Ectodermal cell (in vitro differentiated cells): Measurements from ENCODE around the gene SVIL.

Experiments
- H3K27ac ChIP-seq: 2 replicates; pipeline ENCODE4 v1.7.0; 2013; ENCODE audit warnings: mild to moderate bottlenecking, low read depth, low read length; ENCODE audit not compliant: insufficient read depth, poor library complexity, severe bottlenecking
- H3K27me3 ChIP-seq: 2 replicates; pipeline ENCODE4 v1.7.0; 2013; ENCODE audit warnings: mild to moderate bottlenecking, low read length; ENCODE audit not compliant: insufficient read depth, control insufficient read depth, poor library complexity, severe bottlenecking
- H3K36me3 ChIP-seq: one replicate; pipeline ENCODE4 v1.7.0; 2013; ENCODE audit warnings: low read length; ENCODE audit not compliant: control insufficient read depth, insufficient read depth
- H3K4me1 ChIP-seq: one replicate; pipeline ENCODE4 v1.7.0; 2013; ENCODE audit warnings: low read length; ENCODE audit not compliant: control insufficient read depth, insufficient read depth
- H3K4me3 ChIP-seq: 2 replicates; pipeline ENCODE4 v1.7.0; 2013; ENCODE audit warnings: low read depth, low read length, control low read depth; ENCODE audit not compliant: insufficient read depth
- H3K9me3 ChIP-seq: 2 replicates; pipeline ENCODE4 v1.7.0; 2013; ENCODE audit warnings: mild to moderate bottlenecking, low read length, moderate library complexity; ENCODE audit not compliant: control insufficient read depth
- WGBS, 2 experiments: methylation state at CpG; one replicate each; pipeline ENCODE4 v1.1.7; 2013; ENCODE audit warnings: missing lambda C conversion rate in 2 of 2; 5-methylcytosine and 5-hydroxymethylcytosine counted together

Gene SVIL

DNA sequence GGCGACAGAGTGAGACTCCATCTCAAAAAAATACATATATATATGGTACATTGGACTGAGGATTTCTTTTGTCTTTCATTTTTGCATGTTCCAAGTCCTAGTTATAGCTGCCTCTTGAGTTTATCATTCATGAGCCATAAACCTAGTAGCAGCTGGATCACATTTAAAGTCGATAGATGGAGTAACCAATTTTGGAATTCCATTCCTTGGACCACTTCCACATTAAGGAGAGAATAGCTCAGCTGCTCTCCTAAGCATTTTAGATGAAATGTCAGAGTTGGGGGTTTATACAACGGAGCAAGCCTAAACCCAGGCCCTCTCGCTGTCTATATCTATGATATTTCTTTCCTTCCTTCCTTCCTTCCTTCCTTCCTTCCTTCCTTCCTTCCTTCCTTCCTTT, 204.7 kb downstream of the SVIL start:
- Histone ChIP-seq H3K9me3 (no peaks in the 10 kb centered on the region), H3K27ac (no peak overlapping the region), H3K36me3 (no peaks in the 10 kb centered on the region), H3K4me3 (no peak overlapping the region), H3K27me3 (no peaks in the 10 kb centered on the region), H3K4me1 (no peaks in the 10 kb centered on the region)
- WGBS, 2 experiments, result 91 to 100% methylated on average over 1 to 3 of the region's 4 CpGs

- Histone ChIP-seq H3K4me1 (no peaks in the 10 kb centered on the region), H3K27ac (no peak overlapping the region), H3K27me3 (no peaks in the 10 kb centered on the region), H3K36me3 (peaks cover 3% of the 10 kb centered on the region), H3K4me3 (no peak overlapping the region), H3K9me3 (no peaks in the 10 kb centered on the region)
- 92 to 93% methylated on average over 8 of the region's 8 CpGs for WGBS, 2 experiments
These were observed 206.3 kb downstream of the SVIL start for GRCh38 chr10:29428486-29428885.

DNA sequence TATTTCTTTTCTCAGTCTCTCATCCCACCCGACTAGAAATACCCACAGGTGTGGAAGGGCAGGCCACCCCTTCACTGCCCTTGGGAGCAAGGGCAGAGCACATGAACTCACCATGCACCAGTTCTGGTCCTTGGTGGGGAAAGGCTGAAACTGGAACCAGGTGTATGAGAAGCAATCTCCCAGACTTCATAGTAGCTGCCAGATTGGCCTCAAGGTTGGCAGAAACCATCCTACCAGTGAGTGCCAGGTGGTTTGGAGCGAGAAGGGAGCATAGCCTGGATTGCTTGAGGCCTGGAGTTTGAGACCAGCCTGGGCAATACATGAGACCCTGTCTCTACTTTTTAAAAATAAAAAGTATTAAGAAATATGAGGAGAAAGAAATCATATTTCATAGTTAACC, 207.1 kb downstream of the SVIL start:
- Histone ChIP-seq H3K27me3 (no peaks in the 10 kb centered on the region), H3K4me3 (no peak overlapping the region), H3K27ac (no peak overlapping the region), H3K9me3 (no peaks in the 10 kb centered on the region), H3K36me3 (peaks cover 3% of the 10 kb centered on the region), H3K4me1 (no peaks in the 10 kb centered on the region)
- 85 to 95% methylated on average over 2 of the region's 2 CpGs for WGBS, 2 experiments

DNA sequence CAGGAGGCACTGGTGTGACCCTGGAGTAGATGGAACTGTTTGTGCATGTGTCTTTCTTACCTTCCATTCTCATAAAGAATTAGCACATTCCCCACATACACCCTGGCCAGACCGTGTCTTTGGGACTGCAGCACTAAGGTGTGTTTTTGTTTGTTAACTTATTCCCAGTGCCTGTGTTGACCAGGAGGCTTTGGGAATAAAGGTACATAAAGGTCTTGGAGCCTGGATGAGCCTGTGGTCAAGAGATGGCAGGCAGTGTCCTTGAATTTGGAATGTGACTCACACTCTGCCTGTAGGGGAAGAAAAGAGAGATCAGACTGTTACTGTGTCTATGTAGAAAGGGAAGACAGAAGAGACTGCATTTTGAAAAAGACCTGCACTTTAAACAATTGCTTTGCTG, 208.4 kb downstream of the SVIL start:
- Histone ChIP-seq H3K4me3 (no peak overlapping the region), H3K27ac (no peak overlapping the region), H3K36me3 (peaks cover 3% of the 10 kb centered on the region), H3K27me3 (no peaks in the 10 kb centered on the region), H3K9me3 (no peaks in the 10 kb centered on the region), H3K4me1 (no peaks in the 10 kb centered on the region)
- WGBS, 2 experiments, result 0% methylated on average over 1 of the region's 1 CpG

DNA sequence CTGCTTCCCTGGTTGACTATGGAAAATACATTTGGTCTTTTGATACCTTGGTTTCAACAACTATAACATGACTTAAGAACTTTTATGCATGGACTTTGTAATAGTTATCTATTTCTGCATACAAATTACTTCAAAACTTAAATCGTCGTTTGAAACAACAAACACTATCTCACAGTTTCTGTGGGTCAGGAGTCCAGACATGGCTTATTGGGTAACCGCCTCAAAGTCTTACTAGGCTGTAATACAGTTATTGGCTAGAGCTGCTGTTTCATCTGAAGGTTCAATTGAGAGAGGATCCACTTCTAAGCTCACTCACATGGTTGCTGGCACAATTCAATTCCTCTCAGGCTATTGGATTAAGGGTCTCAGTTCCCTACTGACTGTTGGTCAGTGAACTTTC, 210.8 kb downstream of the SVIL start:
- no peak overlapping the region for H3K4me3 ChIP-seq
- H3K27me3 ChIP-seq, result no peaks in the 10 kb centered on the region
- H3K27ac ChIP-seq, result no peak overlapping the region
- H3K9me3 ChIP-seq, result no peaks in the 10 kb centered on the region
- H3K36me3 ChIP-seq, result peaks cover 3% of the 10 kb centered on the region
- no peaks in the 10 kb centered on the region for H3K4me1 ChIP-seq
- WGBS, 2 experiments, result 95 to 98% methylated on average over 3 of the region's 3 CpGs

DNA sequence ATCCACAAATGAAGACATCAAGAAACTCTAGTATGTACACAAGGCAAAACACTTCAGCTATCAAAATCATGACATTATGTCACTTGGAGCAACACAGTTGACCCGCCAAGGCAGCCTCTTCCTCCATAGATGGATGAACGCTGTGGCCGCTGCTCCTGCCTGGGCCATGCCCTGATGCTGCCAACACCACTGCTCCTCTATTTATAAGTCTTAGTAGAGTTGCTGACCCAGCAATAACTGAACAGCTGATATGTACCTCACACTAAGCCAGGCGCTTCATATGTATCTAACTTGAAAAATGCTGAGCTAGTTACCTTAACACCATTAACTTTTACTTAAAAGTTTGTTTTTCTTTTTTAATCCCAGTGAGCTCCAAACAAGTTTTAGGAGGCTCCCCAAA, 214.0 kb downstream of the SVIL start:
- H3K4me3 ChIP-seq, result no peak overlapping the region
- 92 to 96% methylated on average over 4 of the region's 4 CpGs for WGBS, 2 experiments
- no peak overlapping the region for H3K27ac ChIP-seq
- H3K4me1 ChIP-seq, result no peaks in the 10 kb centered on the region
- H3K27me3 ChIP-seq, result no peaks in the 10 kb centered on the region
- H3K36me3 ChIP-seq, result peaks cover 3% of the 10 kb centered on the region
- no peaks in the 10 kb centered on the region for H3K9me3 ChIP-seq

- WGBS, 2 experiments, result 100% methylated on average over 2 to 3 of the region's 3 CpGs
These were observed 217.4 kb downstream of the SVIL start for GRCh38 chr10:29417324-29417723.

GRCh38 chr10:29415876-29416275, 218.9 kb downstream of the SVIL start:
- H3K27ac ChIP-seq, result no peak overlapping the region
- H3K4me1 ChIP-seq, result no peaks in the 10 kb centered on the region
- H3K36me3 ChIP-seq, result no peaks in the 10 kb centered on the region
- no peaks in the 10 kb centered on the region for H3K27me3 ChIP-seq
- no peaks in the 10 kb centered on the region for H3K9me3 ChIP-seq
- no peak overlapping the region for H3K4me3 ChIP-seq
- WGBS, 2 experiments, result 93 to 100% methylated on average over 2 of the region's 2 CpGs

More at GRCh38 chr10:29417324-29417723, 217.4 kb downstream of the SVIL start:
- H3K27me3 ChIP-seq, result no peaks in the 10 kb centered on the region
- H3K9me3 ChIP-seq, result no peaks in the 10 kb centered on the region
- H3K4me1 ChIP-seq, result no peaks in the 10 kb centered on the region
- H3K4me3 ChIP-seq, result no peak overlapping the region
- H3K27ac ChIP-seq, result no peak overlapping the region
- no peaks in the 10 kb centered on the region for H3K36me3 ChIP-seq

GRCh38 chr10:29414501-29414900, 220.3 kb downstream of the SVIL start:
- no peaks in the 10 kb centered on the region for H3K9me3 ChIP-seq
- H3K4me3 ChIP-seq, result no peak overlapping the region
- no peaks in the 10 kb centered on the region for H3K36me3 ChIP-seq
- no peaks in the 10 kb centered on the region for H3K4me1 ChIP-seq
- 83% methylated on average over 1 of the region's 1 CpG for WGBS, 2 experiments
- peaks cover 6% of the 10 kb centered on the region for H3K27me3 ChIP-seq
- no peak overlapping the region for H3K27ac ChIP-seq

DNA sequence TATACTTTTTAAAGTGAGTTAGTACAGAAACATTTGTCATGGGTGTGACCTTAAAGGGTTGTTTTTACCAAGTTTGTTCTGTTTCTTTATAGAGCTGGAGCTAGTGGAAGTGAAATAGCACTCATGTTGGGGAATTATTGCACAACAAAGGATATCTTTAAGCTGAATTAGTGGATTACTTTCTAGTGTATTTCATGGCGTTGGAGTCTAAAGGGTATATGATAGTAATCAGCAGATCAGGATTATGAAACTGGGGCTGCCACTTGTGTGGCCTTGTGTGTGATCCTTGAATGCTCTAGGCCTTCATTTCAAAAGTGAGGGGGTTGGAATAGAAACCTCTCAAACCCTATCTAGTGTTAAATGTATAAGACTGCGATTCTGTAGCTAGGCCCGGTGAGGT, 222.3 kb downstream of the SVIL start:
- Histone ChIP-seq H3K9me3 (peaks cover 3% of the 10 kb centered on the region), H3K36me3 (no peaks in the 10 kb centered on the region), H3K27ac (no peak overlapping the region), H3K4me3 (no peak overlapping the region), H3K27me3 (peaks cover 6% of the 10 kb centered on the region), H3K4me1 (no peaks in the 10 kb centered on the region)
- WGBS, 2 experiments, result 87 to 94% methylated on average over 3 of the region's 3 CpGs

DNA sequence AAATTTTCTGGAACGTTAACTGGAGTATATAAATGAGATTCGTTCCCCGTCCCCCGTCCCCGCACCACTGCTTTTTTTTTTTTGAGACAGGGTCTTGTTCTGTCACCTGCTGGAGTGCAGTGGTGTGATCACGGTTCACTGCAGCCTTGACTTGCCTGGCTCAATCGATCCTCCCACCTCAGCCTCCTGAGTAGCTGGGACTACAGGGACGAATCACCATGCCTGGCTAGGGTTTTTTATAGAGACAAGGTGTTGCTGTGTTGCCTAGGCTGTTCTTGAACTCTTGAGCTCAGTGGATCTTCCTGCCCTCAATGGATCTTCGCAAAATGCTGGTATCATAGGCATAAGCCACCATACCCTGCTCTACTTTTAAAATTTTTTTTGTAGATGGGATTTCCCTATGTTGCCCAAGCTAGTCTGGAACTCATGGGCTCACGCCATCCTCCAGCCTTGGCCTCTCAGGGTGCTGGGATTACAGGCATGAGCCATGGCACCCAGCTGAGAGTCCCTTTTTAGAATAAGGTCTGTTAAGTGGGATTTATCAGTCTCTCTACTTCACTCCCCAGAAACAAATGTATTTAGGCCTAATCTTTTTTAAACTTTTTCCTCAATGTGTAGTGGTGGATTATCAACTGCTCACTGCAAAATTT, 223.0 kb downstream of the SVIL start:
- 92 to 94% methylated on average over 10 of the region's 10 CpGs for WGBS, 2 experiments
- no peak overlapping the region for H3K4me3 ChIP-seq
- no peaks in the 10 kb centered on the region for H3K36me3 ChIP-seq
- H3K4me1 ChIP-seq, result no peaks in the 10 kb centered on the region
- H3K27me3 ChIP-seq, result peaks cover 6% of the 10 kb centered on the region
- no peak overlapping the region for H3K27ac ChIP-seq
- H3K9me3 ChIP-seq, result peaks cover 3% of the 10 kb centered on the region
